Liver (tissue), 9 donors: ENCODE results near the gene CTNNA2. TPM values are rescaled to one million over a fixed set of nuclear protein-coding genes. Genes with fewer than 3 reads are reported as not detected.

Source experiments
- DNase-seq: peaks from one replicate; pipeline ENCODE4 v3.0.0-alpha.2; 2017; ENCODE audit warnings: low spot score
- H3K27ac ChIP-seq, 2 donors: one replicate each; pipeline ENCODE4 v1.7.0; 2013; ENCODE audit warnings: inconsistent platforms in 2 of 2, low read length in 2 of 2, control low read depth in 1 of 2, low read depth in 1 of 2, mild to moderate bottlenecking in 1 of 2
- H3K27me3 ChIP-seq, 4 donors: one replicate each; pipeline versions ENCODE4 v1.6.1 to v1.7.0; 2013; ENCODE audit warnings: low read length in 3 of 4, inconsistent platforms in 1 of 4, mild to moderate bottlenecking in 1 of 4, moderate library complexity in 1 of 4; ENCODE audit not compliant: control insufficient read depth in 4 of 4, insufficient read depth in 4 of 4
- H3K36me3 ChIP-seq, 4 donors: one replicate each; pipeline versions ENCODE4 v1.6.1 to v1.7.0; 2013; ENCODE audit warnings: low read length in 3 of 4, mild to moderate bottlenecking in 3 of 4, low read depth in 1 of 4, moderate library complexity in 1 of 4; ENCODE audit not compliant: control insufficient read depth in 4 of 4, insufficient read depth in 3 of 4
- H3K4me1 ChIP-seq, 4 donors: one replicate each; pipeline versions ENCODE4 v1.6.1 to v1.7.0; 2013; ENCODE audit warnings: low read length in 3 of 4, mild to moderate bottlenecking in 3 of 4, moderate library complexity in 1 of 4; ENCODE audit not compliant: control insufficient read depth in 4 of 4, insufficient read depth in 4 of 4
- H3K4me3 ChIP-seq, 3 donors: one replicate each; pipeline versions ENCODE4 v1.6.1 to v1.7.0; 2013; ENCODE audit warnings: low read length in 3 of 3, control low read depth in 1 of 3, low read depth in 1 of 3, mild to moderate bottlenecking in 1 of 3
- H3K9ac ChIP-seq, 2 donors: one replicate each; pipeline ENCODE4 v1.7.0; 2013; ENCODE audit warnings: low read length in 2 of 2, mild to moderate bottlenecking in 2 of 2, moderate library complexity in 2 of 2, control low read depth in 1 of 2, low read depth in 1 of 2
- H3K9me3 ChIP-seq, 4 donors: one replicate each; pipeline versions ENCODE4 v1.6.1 to v1.7.0; 2013; ENCODE audit warnings: low read length in 3 of 4; ENCODE audit not compliant: control insufficient read depth in 4 of 4
- EGR1 ChIP-seq, 2 donors: IDR thresholded peaks; 2 replicates each; pipeline ENCODE4 v1.6.1; 2016 to 2018; ENCODE audit warnings: antibody characterized with exemption in 2 of 2, low read depth in 2 of 2
- FOXA1 ChIP-seq: IDR thresholded peaks from 2 replicates; pipeline ENCODE4 v1.6.1; 2016; ENCODE audit warnings: antibody characterized with exemption
- FOXA2 ChIP-seq: IDR thresholded peaks from 2 replicates; pipeline ENCODE4 v1.6.1; 2016; ENCODE audit warnings: antibody characterized with exemption
- GABPA ChIP-seq, 2 donors: IDR thresholded peaks in 1 of 2; conservative IDR thresholded peaks in 1 of 2; 2 replicates each; pipeline ENCODE4 v1.6.1; 2016; ENCODE audit warnings: antibody characterized with exemption in 2 of 2, mild to moderate bottlenecking in 1 of 2, moderate library complexity in 1 of 2
- HNF4A ChIP-seq, 2 donors: conservative IDR thresholded peaks; 2 replicates each; pipeline ENCODE4 v1.6.1; 2016; ENCODE audit warnings: antibody characterized with exemption in 2 of 2, mild to moderate bottlenecking in 2 of 2
- HNF4G ChIP-seq: IDR thresholded peaks from 2 replicates; pipeline ENCODE4 v1.6.1; 2016; ENCODE audit warnings: antibody characterized with exemption
- JUND ChIP-seq, 2 donors: IDR thresholded peaks; 2 replicates each; pipeline ENCODE4 v1.6.1; 2016; ENCODE audit warnings: antibody characterized with exemption in 2 of 2
- NR2F2 ChIP-seq: IDR thresholded peaks from 2 replicates; pipeline ENCODE4 v1.6.1; 2016; ENCODE audit warnings: antibody characterized with exemption
- RAD21 ChIP-seq, 2 donors: IDR thresholded peaks; 2 replicates each; pipeline ENCODE4 v1.6.1; 2016; ENCODE audit warnings: antibody characterized with exemption in 2 of 2, mild to moderate bottlenecking in 2 of 2
- RXRA ChIP-seq, 2 donors: IDR thresholded peaks; 2 replicates each; pipeline ENCODE4 v1.6.1; 2017 to 2018; ENCODE audit warnings: antibody characterized with exemption in 2 of 2, mild to moderate bottlenecking in 1 of 2
- SP1 ChIP-seq: IDR thresholded peaks from 2 replicates; pipeline ENCODE4 v1.6.1; 2018; ENCODE audit warnings: antibody characterized with exemption, mild to moderate bottlenecking
- TAF1 ChIP-seq: conservative IDR thresholded peaks from 2 replicates; pipeline ENCODE4 v1.6.1; 2016; ENCODE audit warnings: antibody characterized with exemption, mild to moderate bottlenecking
- YY1 ChIP-seq: IDR thresholded peaks from 2 replicates; pipeline ENCODE4 v1.6.1; 2016; ENCODE audit warnings: antibody characterized with exemption, mild to moderate bottlenecking
- WGBS: extraction: QIAGEN DNeasy Blood & Tissue Kit; methylation state at CpG from one replicate; pipeline ENCODE4 v1.1.7; 2013; 5-methylcytosine and 5-hydroxymethylcytosine counted together
- polyA plus RNA-seq, 2 donors: library from polyadenylated mRNA; stranded (reverse) in 1 of 2; unstranded in 1 of 2; fragments of 200-250 nt in 1 of 2; fragments of >200 nt in 1 of 2; fragmentation: Nextera tagmentation in 1 of 2; extraction: Ambion mirVana in 1 of 2; gene quantifications; one replicate each; pipeline versions ENCODE4 v1.2.1 to v1.2.3, GENCODE V29; 2013 to 2015
- total RNA-seq, 2 donors: library from RNA; depleted of rRNA; stranded (reverse); fragments of >200 nt; gene quantifications; one replicate each; pipeline ENCODE4 v1.2.3, GENCODE V29; 2014
- TF ChIP-seq, protein P1 (sequence below): IDR thresholded peaks from 2 replicates; pipeline ENCODE4 v1.6.1; 2016; ENCODE audit warnings: antibody characterized with exemption
- TF ChIP-seq, protein P2 (sequence below): fragments of 150-350 bp; IDR thresholded peaks from 2 replicates; pipeline ENCODE4 v1.5.1; 2017; ENCODE audit warnings: improper control_type of control experiment, low read depth, low read length; ENCODE audit not compliant: missing input control
- TF ChIP-seq, protein P3 (sequence below): IDR thresholded peaks from 2 replicates; pipeline ENCODE4 v1.6.1; 2016; ENCODE audit warnings: antibody characterized with exemption
- TF ChIP-seq, protein P4 (sequence below): IDR thresholded peaks from 2 replicates; pipeline ENCODE4 v1.6.1; 2016; ENCODE audit warnings: antibody characterized with exemption
- TF ChIP-seq, protein P5 (sequence below): IDR thresholded peaks from 2 replicates; pipeline ENCODE4 v1.6.1; 2016; ENCODE audit warnings: antibody characterized with exemption, mild to moderate bottlenecking
- donor health status: healthy.
- donor health status: healthy.
- donor health status: healthy.
- donor health status: healthy.
- donor health status: healthy.

The CTNNA2 gene
- total and polyA plus RNA-seq, 4 donors: 0.05 TPM; not detected in 3

DNA sequence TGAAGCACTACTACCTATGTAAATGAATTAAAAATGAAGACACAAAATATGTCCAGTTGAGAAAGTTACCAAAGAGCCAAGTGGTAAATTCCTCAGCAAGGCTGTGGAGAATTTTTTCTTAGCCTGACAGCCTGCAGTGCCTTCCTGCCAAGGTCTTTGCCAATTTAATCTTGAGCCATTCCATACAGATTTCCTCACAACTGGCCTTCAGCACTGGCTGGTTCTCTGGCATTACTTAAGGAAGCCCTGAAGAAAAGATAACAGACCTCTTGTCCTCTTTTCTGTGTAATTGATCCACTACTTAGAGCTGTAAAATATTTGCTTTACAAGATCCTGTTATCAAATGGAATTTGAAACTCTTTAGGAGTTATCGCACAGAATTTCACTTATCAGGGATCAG is 1125.9 kb downstream of the CTNNA2 start:
- H3K9me3 ChIP-seq: no peaks in the 10 kb centered on the region
- DNase-seq: no peak
- H3K27ac ChIP-seq: no peak overlapping the region
- H3K4me3 ChIP-seq: no peak overlapping the region
- no peak overlapping the region for H3K9ac ChIP-seq
- H3K4me1 ChIP-seq: no peaks in the 10 kb centered on the region
- no peaks in the 10 kb centered on the region for H3K27me3 ChIP-seq
- H3K36me3 ChIP-seq: no peaks in the 10 kb centered on the region
- TF ChIP-seq JUND (IDR thresholded peaks at IDR 0.05) (no peak), RAD21 (IDR thresholded peaks at IDR 0.05) (no peak), HNF4G (no peak), TAF1 (no peak), YY1 (no peak), NR2F2 (no peak), FOXA2 (no peak), SP1 (no peak), EGR1 (IDR thresholded peaks at IDR 0.05; ENCODE audit: low read depth in 2 of 2) (no peak), RXRA (IDR thresholded peaks at IDR 0.05) (no peak), FOXA1 (no peak), HNF4A (conservative IDR thresholded peaks at IDR 0.05) (no peak), GABPA (IDR thresholded peaks at IDR 0.05 in 1 of 2, conservative IDR thresholded peaks at IDR 0.05 in 1 of 2) (no peak)
- TF ChIP-seq, protein P1, sequence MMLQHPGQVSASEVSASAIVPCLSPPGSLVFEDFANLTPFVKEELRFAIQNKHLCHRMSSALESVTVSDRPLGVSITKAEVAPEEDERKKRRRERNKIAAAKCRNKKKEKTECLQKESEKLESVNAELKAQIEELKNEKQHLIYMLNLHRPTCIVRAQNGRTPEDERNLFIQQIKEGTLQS: no peak
- TF ChIP-seq, protein P2, sequence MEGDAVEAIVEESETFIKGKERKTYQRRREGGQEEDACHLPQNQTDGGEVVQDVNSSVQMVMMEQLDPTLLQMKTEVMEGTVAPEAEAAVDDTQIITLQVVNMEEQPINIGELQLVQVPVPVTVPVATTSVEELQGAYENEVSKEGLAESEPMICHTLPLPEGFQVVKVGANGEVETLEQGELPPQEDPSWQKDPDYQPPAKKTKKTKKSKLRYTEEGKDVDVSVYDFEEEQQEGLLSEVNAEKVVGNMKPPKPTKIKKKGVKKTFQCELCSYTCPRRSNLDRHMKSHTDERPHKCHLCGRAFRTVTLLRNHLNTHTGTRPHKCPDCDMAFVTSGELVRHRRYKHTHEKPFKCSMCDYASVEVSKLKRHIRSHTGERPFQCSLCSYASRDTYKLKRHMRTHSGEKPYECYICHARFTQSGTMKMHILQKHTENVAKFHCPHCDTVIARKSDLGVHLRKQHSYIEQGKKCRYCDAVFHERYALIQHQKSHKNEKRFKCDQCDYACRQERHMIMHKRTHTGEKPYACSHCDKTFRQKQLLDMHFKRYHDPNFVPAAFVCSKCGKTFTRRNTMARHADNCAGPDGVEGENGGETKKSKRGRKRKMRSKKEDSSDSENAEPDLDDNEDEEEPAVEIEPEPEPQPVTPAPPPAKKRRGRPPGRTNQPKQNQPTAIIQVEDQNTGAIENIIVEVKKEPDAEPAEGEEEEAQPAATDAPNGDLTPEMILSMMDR: no peak
- TF ChIP-seq, protein P3, sequence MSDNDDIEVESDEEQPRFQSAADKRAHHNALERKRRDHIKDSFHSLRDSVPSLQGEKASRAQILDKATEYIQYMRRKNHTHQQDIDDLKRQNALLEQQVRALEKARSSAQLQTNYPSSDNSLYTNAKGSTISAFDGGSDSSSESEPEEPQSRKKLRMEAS: no peak
- TF ChIP-seq, protein P4, sequence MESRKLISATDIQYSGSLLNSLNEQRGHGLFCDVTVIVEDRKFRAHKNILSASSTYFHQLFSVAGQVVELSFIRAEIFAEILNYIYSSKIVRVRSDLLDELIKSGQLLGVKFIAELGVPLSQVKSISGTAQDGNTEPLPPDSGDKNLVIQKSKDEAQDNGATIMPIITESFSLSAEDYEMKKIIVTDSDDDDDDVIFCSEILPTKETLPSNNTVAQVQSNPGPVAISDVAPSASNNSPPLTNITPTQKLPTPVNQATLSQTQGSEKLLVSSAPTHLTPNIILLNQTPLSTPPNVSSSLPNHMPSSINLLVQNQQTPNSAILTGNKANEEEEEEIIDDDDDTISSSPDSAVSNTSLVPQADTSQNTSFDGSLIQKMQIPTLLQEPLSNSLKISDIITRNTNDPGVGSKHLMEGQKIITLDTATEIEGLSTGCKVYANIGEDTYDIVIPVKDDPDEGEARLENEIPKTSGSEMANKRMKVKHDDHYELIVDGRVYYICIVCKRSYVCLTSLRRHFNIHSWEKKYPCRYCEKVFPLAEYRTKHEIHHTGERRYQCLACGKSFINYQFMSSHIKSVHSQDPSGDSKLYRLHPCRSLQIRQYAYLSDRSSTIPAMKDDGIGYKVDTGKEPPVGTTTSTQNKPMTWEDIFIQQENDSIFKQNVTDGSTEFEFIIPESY: no peak
- TF ChIP-seq, protein P5, sequence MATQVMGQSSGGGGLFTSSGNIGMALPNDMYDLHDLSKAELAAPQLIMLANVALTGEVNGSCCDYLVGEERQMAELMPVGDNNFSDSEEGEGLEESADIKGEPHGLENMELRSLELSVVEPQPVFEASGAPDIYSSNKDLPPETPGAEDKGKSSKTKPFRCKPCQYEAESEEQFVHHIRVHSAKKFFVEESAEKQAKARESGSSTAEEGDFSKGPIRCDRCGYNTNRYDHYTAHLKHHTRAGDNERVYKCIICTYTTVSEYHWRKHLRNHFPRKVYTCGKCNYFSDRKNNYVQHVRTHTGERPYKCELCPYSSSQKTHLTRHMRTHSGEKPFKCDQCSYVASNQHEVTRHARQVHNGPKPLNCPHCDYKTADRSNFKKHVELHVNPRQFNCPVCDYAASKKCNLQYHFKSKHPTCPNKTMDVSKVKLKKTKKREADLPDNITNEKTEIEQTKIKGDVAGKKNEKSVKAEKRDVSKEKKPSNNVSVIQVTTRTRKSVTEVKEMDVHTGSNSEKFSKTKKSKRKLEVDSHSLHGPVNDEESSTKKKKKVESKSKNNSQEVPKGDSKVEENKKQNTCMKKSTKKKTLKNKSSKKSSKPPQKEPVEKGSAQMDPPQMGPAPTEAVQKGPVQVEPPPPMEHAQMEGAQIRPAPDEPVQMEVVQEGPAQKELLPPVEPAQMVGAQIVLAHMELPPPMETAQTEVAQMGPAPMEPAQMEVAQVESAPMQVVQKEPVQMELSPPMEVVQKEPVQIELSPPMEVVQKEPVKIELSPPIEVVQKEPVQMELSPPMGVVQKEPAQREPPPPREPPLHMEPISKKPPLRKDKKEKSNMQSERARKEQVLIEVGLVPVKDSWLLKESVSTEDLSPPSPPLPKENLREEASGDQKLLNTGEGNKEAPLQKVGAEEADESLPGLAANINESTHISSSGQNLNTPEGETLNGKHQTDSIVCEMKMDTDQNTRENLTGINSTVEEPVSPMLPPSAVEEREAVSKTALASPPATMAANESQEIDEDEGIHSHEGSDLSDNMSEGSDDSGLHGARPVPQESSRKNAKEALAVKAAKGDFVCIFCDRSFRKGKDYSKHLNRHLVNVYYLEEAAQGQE: no peak
- WGBS: 15% methylated on average over 1 of the region's 1 CpG
